ENCODE results near the gene NT5C1B. TPM values are rescaled to one million over a fixed set of nuclear protein-coding genes. Genes with fewer than 3 reads are reported as not detected.

Gene NT5C1B
- total RNA-seq, 1 donor from 2014 or later = not detected

DNA sequence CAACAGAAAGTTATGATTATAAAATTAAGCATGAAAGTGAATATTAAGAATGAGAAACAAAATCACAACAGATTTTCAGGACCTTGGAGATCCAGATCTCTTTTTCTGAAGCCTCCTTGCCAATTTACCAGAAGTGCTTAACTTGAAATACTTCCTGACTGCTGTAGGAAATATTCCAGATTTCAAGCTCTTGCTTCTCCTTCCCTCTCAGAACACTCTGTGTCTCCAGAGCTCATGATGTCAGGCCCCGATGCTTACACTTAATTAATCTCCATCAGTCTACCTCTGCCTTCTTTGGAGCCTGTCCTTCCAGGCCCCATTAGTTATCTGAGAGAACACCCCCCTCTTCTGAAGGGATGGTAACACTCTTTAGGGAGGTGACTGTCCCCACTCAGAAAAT is 20.7 kb upstream of the NT5C1B start:
- TF ChIP-seq, protein P1, sequence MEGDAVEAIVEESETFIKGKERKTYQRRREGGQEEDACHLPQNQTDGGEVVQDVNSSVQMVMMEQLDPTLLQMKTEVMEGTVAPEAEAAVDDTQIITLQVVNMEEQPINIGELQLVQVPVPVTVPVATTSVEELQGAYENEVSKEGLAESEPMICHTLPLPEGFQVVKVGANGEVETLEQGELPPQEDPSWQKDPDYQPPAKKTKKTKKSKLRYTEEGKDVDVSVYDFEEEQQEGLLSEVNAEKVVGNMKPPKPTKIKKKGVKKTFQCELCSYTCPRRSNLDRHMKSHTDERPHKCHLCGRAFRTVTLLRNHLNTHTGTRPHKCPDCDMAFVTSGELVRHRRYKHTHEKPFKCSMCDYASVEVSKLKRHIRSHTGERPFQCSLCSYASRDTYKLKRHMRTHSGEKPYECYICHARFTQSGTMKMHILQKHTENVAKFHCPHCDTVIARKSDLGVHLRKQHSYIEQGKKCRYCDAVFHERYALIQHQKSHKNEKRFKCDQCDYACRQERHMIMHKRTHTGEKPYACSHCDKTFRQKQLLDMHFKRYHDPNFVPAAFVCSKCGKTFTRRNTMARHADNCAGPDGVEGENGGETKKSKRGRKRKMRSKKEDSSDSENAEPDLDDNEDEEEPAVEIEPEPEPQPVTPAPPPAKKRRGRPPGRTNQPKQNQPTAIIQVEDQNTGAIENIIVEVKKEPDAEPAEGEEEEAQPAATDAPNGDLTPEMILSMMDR (IDR thresholded peaks at IDR 0.05; ENCODE audit: insufficient read depth, low read length, severe bottlenecking) = no peak
- DNase-seq (ENCODE audit: low read depth) (no peak), FAIRE-seq (no peak)
- Histone ChIP-seq H3K27me3 (ENCODE audit: control insufficient read depth, insufficient read depth, low read length) (no peaks in the 10 kb centered on the region), H3K4me3 (ENCODE audit: low read depth, low read length) (no peak overlapping the region), H3K36me3 (ENCODE audit: control insufficient read depth, insufficient read depth, low read length) (no peaks in the 10 kb centered on the region)

DNA sequence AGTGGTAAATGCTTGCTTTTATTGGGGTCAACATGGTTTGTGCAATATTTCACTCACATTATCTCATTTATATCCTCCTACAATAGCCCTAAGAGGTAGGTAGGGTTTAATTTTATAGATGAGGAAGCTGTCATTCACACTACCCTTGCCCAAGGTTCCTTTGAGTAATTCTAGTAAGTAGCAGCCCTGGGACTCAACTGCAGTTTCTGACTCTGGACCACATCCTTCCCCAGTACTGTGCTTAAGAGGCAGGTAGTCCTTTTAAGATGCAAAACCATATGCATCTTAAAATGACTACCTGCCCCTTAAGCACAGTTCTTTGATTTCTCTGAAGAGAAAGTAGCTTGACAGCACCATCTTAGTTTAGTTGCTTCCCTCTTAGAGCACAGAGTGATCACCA is 15.7 kb upstream of the NT5C1B start:
- FAIRE-seq (no peak), DNase-seq (ENCODE audit: low read depth) (no peak)

DNA sequence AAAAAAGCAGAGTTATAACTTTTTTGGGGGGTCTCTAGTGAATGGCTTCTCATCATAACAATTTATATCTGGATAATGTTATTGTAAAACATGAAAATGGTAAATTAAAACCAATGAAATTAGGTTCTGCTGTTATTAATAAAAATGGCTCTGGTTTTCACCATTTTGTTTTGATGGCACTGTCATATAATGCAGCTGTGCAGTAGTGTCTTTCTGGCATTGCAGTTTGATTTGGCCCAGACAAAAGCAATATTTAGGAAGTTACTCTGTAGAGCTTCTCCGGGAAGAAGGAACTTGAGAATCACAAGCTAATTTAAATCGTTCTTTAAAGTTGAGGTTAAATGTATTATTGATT is 15.1 kb upstream of the NT5C1B start:
- DNase-seq (ENCODE audit: low read depth) (no peak), FAIRE-seq (no peak)
- no peak overlapping the region for H3K4me3 ChIP-seq (ENCODE audit: low read depth, low read length)
- TF ChIP-seq, protein P1 (IDR thresholded peaks at IDR 0.05; ENCODE audit: insufficient read depth, low read length, severe bottlenecking) = no peak
- no peaks in the 10 kb centered on the region for H3K27me3 ChIP-seq (ENCODE audit: control insufficient read depth, insufficient read depth, low read length)
- H3K36me3 ChIP-seq (ENCODE audit: control insufficient read depth, insufficient read depth, low read length) = no peaks in the 10 kb centered on the region

More for the DNA sequence above, 15.7 kb upstream of the NT5C1B start:
- H3K36me3 ChIP-seq (ENCODE audit: control insufficient read depth, insufficient read depth, low read length) = no peaks in the 10 kb centered on the region
- no peak overlapping the region for H3K4me3 ChIP-seq (ENCODE audit: low read depth, low read length)
- no peaks in the 10 kb centered on the region for H3K27me3 ChIP-seq (ENCODE audit: control insufficient read depth, insufficient read depth, low read length)
- TF ChIP-seq, protein P1 (IDR thresholded peaks at IDR 0.05; ENCODE audit: insufficient read depth, low read length, severe bottlenecking) = no peak

DNA sequence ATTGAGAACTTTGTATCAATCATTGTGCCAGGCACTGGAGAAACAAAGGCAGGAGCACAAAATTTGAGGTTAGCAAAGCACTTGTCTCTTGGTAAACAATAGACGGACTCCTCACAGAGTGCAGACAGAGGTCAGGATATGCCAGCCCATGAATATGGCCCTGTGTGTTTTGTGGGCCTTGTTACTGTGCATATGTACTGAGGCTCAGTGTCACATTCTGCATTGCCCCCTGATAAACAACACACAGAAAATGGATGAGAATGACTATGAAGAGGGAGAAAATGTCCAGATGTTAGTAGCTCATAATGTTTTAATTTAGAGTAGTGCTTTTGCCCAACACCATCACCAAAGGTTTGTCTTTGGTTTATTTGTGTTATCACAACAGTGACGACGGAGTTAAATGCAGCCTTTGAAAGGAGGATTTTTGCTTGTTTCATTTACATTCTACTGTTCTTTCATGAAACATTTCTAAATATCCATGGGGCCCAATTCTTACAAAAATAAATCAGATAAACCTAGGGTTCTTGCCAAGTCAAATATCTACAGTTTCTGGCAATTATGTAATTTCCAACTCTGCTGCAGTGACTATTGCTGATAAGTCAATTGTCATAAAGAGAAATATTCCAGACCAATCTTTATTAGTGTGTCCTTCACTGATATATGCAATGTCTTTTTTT is 14.6 kb upstream of the NT5C1B start:
- H3K27me3 ChIP-seq (ENCODE audit: control insufficient read depth, insufficient read depth, low read length) = no peaks in the 10 kb centered on the region
- no peak for DNase-seq (ENCODE audit: low read depth)
- FAIRE-seq = no peak

DNA sequence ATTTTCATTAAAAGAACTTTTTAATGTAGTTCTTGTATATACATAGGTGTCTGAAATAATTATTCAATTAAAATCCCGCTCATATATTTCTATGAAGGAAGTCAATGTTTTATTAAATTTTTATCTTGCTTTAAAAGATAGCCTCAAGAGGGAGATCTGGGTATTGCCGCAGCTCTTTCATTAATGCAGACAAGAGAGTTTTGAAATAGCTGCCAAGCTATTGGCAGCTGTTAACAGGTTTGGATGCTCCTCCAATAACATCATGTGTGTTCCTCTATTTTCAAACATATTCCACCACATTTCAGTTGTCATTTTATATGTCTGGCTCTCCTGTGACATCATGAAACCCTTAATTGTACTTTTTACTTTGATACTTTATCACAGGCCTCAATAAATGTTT is 12.9 kb upstream of the NT5C1B start:
- FAIRE-seq (no peak), DNase-seq (ENCODE audit: low read depth) (no peak)
- Histone ChIP-seq H3K4me3 (ENCODE audit: low read depth, low read length) (no peak overlapping the region), H3K36me3 (ENCODE audit: control insufficient read depth, insufficient read depth, low read length) (no peaks in the 10 kb centered on the region), H3K27me3 (ENCODE audit: control insufficient read depth, insufficient read depth, low read length) (no peaks in the 10 kb centered on the region)
- TF ChIP-seq, protein P1 (IDR thresholded peaks at IDR 0.05; ENCODE audit: insufficient read depth, low read length, severe bottlenecking) = no peak

More for the DNA sequence above, 14.6 kb upstream of the NT5C1B start:
- TF ChIP-seq, protein P1 (IDR thresholded peaks at IDR 0.05; ENCODE audit: insufficient read depth, low read length, severe bottlenecking) = no peak
- H3K36me3 ChIP-seq (ENCODE audit: control insufficient read depth, insufficient read depth, low read length) = no peaks in the 10 kb centered on the region
- no peak overlapping the region for H3K4me3 ChIP-seq (ENCODE audit: low read depth, low read length)

DNA sequence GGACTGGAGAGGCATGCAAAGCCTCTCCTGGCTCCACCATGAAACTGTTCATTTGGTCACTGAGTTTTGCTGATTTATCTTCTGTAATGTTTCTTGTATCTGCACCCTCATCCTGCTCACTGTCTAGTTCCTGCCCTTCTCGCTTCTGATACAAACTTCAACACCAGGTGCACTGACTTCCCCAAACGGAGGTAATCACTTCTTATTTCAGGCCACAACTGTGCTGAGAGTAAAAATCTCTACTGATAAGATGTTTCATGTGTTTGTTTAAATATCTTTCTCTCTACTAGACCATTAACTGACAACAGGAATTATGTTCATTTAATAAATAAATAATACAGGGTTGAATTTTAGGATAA is 10.9 kb upstream of the NT5C1B start:
- Histone ChIP-seq H3K4me3 (ENCODE audit: low read depth, low read length) (no peak overlapping the region), H3K36me3 (ENCODE audit: control insufficient read depth, insufficient read depth, low read length) (no peaks in the 10 kb centered on the region), H3K27me3 (ENCODE audit: control insufficient read depth, insufficient read depth, low read length) (no peaks in the 10 kb centered on the region)
- TF ChIP-seq, protein P1 (IDR thresholded peaks at IDR 0.05; ENCODE audit: insufficient read depth, low read length, severe bottlenecking) = no peak
- FAIRE-seq = no peak
- no peak for DNase-seq (ENCODE audit: low read depth)
